HG03135 (cell line): ENCODE results near the gene GPR32.
"Not testable (repeated sequence)": the region's sequence is repeated elsewhere in the genome, so short reads cannot be mapped to it uniquely, and the experiment has no call there.

ENCODE experiments used
- ATAC-seq: cut with Tn5 transposase; IDR thresholded peaks from one replicate; pipeline ENCODE4 v1.9.1; 2021; ENCODE audit warnings: mild to moderate bottlenecking, moderate library complexity; ENCODE audit not compliant: unreplicated experiment

The GPR32 gene, protein sequence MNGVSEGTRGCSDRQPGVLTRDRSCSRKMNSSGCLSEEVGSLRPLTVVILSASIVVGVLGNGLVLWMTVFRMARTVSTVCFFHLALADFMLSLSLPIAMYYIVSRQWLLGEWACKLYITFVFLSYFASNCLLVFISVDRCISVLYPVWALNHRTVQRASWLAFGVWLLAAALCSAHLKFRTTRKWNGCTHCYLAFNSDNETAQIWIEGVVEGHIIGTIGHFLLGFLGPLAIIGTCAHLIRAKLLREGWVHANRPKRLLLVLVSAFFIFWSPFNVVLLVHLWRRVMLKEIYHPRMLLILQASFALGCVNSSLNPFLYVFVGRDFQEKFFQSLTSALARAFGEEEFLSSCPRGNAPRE

DNA sequence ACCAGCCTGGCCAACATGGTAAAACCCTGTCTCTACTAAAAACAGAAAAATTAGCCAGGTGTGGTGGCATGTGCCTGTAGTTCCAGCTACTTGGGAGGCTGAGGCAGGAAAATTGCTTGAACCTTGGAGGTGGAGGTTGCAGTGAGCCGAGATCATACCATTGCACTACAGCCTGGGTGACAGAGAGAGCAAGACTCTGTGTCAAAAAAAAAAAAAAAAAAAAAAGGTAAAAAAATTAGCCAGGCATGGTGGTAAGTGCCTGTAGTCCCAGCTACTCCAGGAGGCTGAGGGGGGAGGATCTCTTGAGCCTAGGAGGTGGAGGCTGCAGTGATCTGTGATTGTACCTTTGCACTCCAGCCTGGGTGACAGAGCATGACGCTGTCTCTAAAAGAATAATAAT is at the start of gene GPR32:
TSS of gene GPR32 (plus strand) at position 301 of the 400 bp plus-strand sequence. CDS start 137 bp downstream, outside the sequence.
- ATAC-seq: not testable (repeated sequence)

DNA sequence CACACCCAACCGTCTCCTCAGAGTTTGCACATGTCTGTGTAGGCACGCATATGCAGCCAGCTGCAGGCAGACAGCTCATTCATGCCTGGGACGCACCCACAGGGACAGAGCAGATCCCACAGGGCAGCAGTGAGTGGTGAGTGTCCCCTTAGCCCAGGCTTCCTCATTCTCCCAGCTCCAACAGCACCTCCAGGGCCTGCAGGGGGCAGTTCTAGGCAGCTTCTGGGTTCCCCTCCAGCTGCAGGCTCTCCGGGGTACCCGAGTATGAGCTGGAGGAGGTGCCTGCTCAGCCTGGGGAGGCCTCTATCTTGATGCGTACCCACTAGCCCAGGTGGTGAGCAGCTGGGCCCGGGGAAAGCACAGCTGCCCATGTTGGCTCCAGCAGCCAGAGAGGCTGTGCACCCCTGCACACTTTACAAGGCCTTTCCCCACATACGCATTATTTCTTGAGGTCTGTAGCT is 49.3 kb upstream of the GPR32 start:
- no peak for ATAC-seq

DNA sequence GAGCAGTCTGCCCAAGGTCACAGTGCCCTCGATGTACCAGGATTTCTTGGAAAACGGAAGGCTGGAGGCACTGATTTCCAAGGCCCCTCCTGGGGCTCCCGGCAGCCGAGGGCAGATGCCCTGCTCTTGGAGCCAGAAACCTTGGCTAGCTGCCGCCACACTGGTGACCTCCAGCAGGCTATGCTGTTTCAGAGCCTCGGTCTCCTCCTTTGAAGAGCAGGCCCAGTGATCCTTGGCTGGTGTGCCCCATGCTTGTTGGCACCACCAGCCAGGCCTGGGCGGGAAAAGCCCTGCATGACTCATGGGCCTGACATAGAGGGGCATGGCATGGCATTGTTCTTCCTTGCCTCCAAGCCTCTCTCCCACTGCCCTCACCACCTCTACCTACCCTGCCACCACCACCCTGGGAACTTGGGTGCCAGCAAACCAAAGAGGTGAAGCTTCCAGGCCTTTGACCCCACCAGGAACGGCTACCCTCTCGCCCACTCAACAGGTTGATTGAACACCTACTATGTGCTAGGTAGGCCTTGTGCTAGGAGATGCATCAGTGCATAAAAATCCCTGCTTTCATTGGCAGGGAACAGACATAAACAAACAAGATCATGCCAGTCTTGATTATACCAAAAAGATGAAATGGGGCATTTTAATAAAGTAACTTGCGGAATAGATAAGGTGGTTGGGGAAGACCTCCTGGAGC is 48.7 kb upstream of the GPR32 start:
- no peak for ATAC-seq

DNA sequence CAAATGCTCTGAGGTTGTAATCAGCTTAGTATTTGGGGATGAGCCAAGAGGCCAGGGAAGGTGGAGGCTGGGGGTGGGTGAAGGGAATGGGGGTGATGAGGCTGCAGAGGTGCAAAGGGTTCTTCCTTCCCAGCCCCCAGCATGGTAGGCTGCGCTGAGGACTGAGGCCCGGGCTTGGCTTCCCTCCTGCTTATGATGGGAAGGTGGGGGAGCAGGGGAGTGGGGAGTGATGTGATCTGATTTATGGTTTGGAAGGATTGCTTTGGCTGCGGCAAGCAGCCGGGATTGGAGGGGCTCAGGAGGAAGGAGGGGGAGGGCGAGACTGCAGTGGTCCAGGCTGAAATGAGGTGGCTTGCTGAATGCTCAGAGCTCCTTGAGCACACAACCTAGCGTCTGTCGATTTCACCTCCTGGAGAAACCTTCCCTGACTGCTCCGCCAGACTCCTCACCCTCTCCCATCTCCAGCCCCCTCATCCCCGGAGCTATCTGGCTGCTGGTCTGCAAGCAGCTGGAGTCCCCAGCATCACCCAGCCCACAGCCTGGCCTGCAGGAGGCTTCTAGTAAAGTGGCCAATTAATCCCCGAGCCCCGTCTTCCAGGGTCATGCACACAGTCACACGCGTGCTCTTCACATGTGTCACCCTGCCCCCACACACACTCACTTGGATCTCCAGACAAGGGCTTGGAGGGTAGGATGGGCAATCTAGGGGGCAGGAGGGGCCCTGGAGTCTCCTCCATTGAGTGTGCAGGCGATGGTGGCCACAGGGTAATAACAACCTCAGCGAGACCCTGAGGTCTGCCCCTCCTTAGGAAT is 47.9 kb upstream of the GPR32 start:
- ATAC-seq: no peak

DNA sequence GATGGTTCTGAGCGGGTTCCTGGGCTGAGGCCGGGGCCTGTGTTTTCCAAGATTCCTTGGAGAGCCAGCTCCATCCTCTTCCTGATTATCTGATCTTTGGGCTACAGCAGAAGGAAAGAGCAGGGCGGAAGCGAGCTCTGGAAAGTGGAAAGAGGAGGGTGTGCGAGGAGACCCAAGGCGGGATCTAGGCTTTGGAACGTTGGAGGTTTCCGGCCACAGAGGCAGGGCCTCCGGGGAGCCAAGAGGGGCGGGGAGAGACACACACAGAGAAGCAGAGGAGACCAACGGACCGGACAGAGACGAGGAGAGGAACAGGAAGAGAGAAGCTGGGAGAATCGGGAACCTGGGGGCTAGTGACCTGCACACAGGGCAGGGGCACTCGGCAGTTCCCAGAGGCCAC is 47.2 kb upstream of the GPR32 start, which contains the start of gene CLEC11A:
TSS of gene CLEC11A (plus strand) at position 296 of the 400 bp plus-strand sequence. CDS start 162 bp downstream, outside the sequence.
- no peak for ATAC-seq

DNA sequence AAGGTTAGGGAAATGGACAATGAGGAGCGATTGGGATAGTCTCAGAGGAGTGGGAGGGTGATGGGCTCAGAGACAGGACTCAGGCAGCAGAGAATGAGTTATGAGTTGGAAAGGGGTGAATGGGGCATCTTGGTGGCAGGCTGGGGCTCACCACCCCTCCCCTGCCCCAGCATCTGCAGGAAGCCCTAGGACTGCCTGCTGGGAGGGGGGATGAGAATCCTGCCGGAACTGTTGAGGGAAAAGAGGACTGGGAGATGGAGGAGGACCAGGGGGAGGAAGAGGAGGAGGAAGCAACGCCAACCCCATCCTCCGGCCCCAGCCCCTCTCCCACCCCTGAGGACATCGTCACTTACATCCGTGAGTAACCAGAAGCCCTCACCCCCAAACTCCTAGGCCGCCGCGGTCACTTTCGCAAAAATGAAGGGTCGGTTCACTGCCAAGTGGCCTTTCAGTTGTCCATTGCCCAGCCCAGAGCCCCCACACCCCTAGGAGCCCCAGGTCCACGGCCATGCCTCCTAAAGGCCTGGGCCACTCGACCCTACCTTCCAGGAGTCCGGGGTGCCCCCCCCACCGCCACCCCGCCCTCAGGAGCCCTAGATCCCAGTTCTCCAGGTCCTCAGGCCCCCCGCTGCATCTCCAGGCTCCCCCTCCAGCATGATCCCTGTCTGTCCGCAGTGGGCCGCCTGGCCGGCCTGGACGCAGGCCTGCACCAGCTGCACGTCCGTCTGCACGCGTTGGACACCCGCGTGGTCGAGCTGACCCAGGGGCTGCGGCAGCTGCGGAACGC is 46.3 kb upstream of the GPR32 start:
- no peak for ATAC-seq

DNA sequence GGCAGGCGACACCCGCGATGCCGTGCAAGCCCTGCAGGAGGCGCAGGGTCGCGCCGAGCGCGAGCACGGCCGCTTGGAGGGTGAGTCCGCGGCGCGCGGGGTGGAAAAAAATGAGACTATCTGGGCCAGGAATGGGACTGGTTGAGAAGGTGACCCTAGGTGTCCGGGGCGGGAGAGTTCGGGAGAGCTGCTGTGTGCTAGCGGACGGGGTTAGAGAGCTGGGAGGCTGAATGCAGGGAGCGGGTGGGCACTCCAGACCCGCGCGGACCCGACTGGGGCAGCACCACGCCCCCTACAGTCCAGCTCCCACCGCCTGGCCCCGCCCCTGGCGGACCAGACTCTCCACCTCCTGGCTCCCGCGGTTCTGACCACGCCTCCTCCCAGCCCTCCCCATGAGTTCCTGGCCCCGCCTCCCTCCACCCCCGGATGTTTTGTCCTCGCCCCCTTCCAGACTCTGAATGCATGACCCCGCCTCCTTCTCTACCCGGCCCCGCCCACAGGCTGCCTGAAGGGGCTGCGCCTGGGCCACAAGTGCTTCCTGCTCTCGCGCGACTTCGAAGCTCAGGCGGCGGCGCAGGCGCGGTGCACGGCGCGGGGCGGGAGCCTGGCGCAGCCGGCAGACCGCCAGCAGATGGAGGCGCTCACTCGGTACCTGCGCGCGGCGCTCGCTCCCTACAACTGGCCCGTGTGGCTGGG is 45.6 kb upstream of the GPR32 start:
- peak; percentile 63 for ATAC-seq

DNA sequence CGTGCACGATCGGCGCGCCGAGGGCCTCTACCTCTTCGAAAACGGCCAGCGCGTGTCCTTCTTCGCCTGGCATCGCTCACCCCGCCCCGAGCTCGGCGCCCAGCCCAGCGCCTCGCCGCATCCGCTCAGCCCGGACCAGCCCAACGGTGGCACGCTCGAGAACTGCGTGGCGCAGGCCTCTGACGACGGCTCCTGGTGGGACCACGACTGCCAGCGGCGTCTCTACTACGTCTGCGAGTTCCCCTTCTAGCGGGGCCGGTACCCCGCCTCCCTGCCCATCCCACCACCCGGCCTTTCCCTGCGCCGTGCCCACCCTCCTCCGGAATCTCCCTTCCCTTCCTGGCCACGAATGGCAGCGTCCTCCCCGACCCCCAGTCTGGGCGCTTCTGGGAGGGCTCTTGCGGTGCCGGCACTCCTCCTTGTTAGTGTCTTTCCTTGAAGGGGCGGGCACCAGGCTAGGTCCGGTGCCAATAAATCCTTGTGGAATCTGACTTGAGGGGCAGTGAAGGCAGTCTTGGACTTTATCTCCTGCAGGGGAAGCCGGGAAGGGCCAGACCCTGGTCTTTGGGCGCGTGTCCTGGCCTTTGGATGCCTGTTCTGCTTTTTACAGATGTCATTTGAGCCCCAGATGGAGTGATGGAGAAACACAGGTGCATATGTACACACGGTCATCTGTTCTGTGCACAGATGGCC is 44.9 kb upstream of the GPR32 start:
- no peak for ATAC-seq

DNA sequence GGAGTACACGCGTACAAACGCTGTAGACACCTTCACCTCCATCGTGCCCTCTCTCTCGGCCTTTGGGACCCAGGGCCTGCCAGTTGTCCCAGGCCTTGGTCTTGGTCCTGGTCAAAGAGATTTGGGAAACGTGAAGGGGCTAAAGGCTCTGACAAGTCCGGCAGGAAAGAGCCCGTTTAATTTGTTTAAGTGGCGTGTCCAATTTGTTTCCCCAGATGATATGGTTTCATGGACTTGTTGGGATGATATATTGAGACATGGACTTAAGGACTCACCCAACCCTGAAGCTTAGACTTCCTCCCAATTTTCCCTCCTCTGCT is 44.4 kb upstream of the GPR32 start:
- ATAC-seq: no peak

DNA sequence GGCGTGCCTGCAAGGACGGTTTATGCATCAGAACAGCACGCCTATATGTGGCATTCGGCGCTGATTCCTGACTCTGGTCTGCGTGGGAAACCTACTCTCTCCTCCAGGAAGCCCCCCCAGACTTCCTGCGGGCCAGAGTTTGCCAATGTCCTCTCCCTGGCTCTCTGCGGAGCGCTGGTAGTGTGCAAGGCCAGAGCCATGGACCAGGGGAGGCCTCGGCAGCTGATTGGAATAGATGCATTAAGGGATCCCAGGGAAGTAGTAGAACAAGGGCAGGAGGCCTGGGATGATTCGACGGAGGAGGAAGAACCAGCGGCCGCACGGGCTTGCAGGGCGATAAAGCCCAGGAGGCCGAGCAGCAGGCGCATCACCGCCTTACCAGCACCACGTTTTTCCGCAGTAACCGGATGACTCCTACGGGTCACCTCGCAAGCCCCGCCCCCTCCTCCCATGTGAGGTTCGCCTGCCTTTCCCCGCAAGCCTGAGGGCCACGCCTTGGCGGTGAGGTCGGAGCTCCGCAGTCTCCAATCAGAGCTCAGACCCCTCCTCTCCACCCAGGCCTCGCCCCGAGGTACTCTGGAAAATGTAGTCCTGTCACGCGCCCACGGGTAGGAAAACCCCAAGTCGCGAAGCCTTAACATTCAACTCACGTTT is 42.1 kb upstream of the GPR32 start:
- no peak for ATAC-seq

DNA sequence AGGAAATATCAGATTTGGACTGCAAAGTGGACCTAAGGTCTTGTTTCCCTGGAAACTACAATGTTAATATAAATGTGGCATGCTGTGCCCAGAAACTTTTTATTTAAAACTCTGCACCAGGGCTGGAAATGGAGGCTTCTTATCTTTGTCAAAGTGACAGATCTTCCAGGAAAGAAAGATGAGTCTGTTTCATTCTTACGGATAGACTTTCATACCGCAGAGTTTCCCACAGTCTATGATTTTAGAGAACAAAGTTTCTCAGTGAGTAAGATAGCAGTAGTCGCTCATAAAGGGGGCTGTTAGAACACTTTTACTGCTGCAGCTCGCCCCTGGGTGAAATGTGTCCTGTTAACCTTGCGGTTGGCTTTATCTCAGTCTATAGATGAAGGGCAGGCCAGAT is 40.4 kb upstream of the GPR32 start:
- ATAC-seq: no peak

DNA sequence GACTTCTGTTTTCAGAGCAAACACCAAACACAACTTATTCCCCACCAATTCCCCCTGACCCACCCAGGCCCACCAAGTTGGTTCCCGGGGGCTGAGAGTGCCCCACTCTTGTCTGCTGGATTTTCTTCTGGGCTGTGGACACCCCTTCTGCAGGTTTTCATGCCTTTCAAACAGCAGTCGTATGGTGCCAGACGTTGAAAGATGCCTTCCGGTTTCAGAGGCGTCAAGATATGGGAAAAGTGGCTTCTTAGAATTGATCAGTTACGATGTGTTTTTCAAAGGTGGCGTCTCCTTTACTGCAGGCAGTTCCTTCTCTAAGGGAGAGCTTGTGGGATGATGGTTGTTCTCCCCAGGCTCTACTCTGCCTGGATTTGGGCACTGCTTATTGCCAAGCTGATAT is 34.4 kb upstream of the GPR32 start:
- ATAC-seq: no peak

DNA sequence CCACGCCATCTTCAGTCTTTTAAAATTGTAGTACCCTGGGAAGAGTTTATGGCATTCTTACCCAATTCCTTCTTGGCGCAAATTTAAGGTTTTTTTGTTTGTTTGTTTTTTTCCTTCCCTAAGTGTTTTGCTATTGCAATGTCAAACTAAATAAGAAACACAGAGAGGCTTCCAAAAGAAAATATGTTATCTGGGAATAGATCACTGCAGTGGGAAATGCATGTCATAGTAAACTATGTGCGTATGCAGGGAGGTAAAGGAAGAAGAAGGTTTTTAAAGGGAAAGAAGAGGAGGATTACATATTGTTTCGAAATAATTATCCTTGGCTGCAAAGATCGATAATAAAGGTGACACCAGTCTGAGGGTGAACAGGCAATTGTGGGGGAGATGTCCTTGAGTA is 33.9 kb upstream of the GPR32 start:
- ATAC-seq: no peak

DNA sequence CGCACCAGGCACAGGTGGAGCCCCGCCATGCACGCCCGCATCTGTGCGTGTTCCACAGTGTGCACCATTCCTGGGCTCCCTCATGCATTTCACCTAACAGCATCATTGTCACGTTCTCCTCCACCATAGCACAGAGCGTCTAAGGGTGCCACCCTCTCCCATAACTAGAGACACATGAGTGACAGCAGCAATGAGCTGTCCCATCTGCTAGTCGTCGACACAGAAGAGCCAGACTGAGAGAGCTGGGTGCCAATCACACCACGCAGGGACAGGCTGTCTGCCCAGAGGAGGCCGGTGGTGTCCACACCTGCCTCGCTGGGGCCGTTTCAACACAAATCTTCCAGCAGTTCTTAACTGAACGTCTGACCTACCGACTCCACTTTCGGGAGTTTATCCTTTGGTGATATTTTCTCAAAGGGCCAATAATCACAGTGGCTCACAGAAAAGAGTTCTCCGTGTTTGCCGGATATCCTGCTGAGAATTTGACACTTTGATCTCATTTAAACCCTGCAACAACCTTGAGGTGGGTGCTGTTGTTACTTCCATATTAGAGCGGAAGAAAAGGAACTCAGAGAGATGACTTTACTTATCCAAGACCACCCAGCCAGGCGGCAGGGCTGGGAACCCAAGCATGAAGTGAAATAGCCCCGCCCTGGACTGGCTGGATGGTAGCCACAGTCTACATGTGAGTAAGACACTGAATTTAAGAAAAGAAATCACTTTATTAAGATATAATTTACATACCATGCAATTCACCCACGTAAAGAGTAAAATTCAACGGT is 30.9 kb upstream of the GPR32 start:
- no peak for ATAC-seq

DNA sequence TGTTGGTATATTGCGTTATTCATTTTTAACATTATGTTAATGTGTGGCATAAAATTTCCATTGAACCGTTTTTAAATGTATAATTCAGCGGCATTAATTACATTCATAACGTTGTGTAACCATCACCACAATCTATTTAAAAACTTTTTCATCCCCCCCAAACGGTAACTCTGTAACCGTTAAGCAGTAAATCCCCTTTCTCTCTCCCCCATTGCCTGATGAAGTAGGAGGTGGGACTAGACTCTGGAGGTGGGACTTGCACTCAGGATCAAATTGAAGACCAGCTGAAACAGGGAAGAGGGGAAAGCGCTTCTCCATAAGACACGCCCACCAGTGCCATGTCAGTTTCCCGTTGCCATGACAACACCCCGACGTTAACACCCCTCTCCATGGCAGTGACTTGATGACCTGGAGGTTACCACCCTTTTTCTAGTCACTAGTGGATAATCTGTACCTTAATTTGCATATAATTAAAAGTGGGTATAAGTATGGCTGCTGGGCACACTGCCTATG is 30.3 kb upstream of the GPR32 start:
- no peak for ATAC-seq

DNA sequence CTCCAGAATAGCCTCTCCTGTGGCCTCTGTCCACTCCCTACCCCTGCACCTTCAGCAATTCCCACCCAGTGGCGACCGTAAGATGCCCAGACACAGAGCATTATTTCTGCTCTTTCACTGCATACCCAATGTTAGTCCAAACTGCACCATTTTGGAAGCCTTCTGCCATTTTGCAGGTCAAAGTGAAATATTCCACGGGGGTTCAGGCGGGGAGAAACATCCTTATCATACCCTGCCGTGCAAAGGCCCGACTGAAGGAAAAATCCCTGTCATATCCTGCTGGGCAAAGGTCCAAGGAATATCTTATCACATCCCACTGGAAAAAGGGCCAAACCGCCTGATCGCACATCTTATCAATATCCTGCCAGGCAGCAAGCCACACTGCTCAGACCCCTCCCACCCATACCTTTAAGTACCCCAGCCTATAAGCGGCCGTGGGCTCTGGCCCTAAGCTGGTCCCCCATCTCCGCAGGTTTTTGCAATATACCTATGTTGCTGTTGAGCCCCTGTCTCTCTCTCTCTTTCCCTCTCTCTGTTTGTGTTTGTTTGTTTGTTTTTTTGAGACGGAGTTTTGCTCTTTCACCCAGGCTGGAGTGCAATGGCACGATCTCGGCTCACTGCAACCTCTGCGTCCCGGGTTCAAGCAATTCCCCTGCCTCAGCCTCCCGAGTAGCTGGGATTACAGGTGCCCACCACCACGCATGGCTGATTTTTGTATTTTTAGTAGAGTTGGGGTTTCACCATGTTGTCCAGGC is 28.9 kb upstream of the GPR32 start:
- ATAC-seq: no peak

DNA sequence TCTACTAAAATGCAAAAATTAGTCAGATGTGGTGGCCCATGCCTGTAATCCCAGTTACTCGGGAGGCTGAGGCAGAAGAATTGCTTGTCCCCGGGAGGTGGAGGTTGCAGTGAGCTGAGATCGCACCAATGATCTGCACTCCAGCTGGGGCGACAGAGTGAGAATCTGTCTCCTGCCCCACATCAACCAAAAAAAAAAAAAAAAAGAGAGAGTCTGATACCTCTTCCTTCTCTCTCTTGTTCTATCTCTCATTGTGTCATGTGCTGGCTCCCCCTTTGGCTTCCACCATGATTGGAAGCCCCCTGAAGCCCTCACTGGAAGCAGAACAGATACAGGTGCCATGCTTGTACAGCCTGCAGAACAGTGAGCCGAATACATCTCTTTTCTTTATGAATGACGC is 26.7 kb upstream of the GPR32 start:
- no peak for ATAC-seq
